RPMI8226 (cell line): Measurements from ENCODE around the gene TRAM1L1.

Experiments used
- DNase-seq: peaks from one replicate; pipeline ENCODE4 v3.0.0-alpha.2; 2015

TRAM1L1 gene

GRCh38 chr4:117084866-117085701 lies at the start of gene TRAM1L1:
Gene TRAM1L1, minus strand, starts transcription at chr4:117085576. Its CDS starts 183 bp downstream, at chr4:117085393.
- DNase-seq = no peak

DNA sequence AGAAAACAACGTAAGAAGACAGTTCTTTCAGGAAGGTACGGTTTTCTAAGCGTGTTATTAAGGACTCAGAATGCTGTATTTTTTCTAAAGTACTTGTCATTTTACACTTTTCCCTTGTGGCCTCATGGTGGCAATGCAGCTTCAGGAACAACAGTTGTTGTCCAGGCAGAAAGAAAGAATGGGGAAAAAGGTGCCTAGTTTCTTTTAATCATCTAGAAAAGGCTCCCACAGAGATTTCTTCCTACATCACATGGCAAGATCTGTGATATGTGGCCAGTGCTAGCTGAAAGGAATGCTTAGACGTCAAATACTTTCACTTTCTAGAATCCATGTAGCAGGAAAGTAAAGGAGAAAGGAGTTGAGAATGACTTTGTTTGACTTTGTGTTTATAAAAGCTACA lies 49.0 kb upstream of the TRAM1L1 start:
- DNase-seq = peak; percentile 12

GRCh38 chr4:117096886-117097285 lies 11.5 kb upstream of the TRAM1L1 start:
- DNase-seq = no peak

- no peak for DNase-seq
Observed at GRCh38 chr4:117096462-117096861, 11.1 kb upstream of the TRAM1L1 start.

GRCh38 chr4:117093571-117093970 lies 8.2 kb upstream of the TRAM1L1 start:
- no peak for DNase-seq

DNA sequence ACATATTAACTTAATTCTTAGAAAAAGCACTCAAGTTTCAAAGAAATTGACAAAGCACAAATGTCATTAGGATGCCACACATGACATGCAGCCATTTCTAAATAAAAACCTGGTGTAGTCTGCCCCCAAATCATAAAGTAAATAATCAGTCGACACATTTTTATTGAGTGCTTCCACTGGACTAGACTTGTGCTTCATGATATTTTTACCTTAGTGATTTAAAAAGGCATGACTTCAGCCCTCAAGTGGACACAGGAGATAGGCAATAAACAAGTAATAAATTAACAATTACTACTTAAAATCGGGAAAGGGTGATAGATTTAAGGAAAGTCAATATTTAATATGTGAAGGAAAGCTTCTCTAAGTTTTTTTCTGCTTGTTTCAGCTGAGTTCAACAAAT lies 7.6 kb downstream of the TRAM1L1 start:
- no peak for DNase-seq

DNA sequence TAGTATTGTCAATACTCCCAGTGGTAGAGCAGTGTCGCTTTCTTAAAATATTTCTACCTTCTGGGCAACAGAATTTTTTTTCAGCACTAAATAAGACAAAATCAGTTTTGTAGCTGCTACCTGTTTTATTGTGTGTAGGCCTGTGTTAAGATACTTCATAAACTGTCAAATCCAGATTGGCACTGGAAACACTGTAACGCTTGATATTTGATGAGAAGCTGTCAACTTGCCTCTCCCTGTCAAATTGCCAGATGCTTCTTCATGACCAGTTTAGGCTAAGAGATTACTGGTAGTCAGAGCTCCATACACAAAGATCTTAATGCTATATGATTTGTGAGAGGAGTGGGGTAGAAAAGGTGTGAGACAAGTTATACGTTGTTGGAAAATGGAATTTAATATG lies 17.3 kb downstream of the TRAM1L1 start:
- no peak for DNase-seq

DNA sequence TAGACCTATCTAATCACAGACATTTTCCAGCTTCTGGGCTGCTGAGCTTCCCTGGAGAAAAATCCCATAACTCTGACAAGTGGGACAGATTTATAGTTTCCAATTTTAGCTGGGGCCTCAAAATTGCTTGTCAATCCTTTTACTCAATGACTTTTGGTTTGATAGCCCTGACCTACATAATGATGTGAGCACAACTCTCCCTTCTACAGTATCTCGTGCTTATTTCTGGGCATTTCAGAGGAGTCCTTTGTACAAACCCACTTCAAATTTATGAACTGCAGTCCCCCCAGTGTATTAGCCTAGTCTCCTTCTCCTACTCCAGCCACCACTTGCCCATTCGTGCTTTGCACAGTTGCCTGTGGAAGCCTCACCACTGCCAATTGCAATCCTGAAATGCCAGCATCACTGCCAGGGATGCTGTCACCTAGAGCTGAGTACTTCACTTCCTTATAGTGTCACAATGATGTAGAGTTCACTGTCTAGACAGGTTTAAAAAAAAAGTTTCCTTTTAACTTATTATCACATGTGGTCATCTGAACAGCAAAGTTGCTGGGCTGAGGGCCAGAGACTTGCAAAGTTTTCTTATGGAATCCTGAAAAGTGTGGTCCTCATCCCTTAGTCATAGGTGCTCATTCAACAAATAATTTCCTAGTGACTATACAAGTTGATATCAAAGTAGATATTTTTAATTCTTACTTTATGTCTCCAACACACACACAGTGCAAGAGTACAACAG lies 21.2 kb downstream of the TRAM1L1 start:
- no peak for DNase-seq

DNA sequence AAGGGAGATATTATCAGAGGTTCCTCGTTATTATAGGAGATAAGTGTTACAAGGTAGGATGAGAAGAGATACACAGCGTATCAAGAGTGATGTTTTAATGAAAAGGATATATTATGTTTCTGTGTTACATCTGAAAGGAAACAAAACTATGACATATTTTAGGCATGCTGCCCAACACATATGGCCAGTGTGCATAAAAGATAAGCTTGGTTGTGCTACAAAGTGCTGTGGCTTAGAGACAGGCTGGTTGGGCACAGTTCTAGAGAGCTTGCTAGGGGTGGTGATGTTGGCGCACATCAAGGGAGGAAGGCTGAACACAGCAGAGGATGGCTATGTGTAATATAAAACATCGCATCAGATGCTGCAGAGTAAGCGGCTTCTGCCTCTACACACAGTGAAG lies 42.4 kb downstream of the TRAM1L1 start:
- no peak for DNase-seq
